Metanephros (tissue), 2 donors: Measurements from ENCODE around the gene LAGE3. TPM values are rescaled to one million over a fixed set of nuclear protein-coding genes. Genes with fewer than 3 reads are reported as not detected.

Experiments used
- small RNA-seq: library from RNA; depleted of rRNA; stranded (forward); fragments of <200 nt; gene quantifications from one replicate; pipeline ENCODE3, GENCODE V24; 2014; ENCODE audit warnings: low replicate concordance
- total RNA-seq: library from RNA; depleted of rRNA; stranded (reverse); fragments of >200 nt; gene quantifications from one replicate; pipeline ENCODE4 v1.2.3, GENCODE V29; 2014

LAGE3 gene
- total RNA-seq = 11.6 TPM

DNA sequence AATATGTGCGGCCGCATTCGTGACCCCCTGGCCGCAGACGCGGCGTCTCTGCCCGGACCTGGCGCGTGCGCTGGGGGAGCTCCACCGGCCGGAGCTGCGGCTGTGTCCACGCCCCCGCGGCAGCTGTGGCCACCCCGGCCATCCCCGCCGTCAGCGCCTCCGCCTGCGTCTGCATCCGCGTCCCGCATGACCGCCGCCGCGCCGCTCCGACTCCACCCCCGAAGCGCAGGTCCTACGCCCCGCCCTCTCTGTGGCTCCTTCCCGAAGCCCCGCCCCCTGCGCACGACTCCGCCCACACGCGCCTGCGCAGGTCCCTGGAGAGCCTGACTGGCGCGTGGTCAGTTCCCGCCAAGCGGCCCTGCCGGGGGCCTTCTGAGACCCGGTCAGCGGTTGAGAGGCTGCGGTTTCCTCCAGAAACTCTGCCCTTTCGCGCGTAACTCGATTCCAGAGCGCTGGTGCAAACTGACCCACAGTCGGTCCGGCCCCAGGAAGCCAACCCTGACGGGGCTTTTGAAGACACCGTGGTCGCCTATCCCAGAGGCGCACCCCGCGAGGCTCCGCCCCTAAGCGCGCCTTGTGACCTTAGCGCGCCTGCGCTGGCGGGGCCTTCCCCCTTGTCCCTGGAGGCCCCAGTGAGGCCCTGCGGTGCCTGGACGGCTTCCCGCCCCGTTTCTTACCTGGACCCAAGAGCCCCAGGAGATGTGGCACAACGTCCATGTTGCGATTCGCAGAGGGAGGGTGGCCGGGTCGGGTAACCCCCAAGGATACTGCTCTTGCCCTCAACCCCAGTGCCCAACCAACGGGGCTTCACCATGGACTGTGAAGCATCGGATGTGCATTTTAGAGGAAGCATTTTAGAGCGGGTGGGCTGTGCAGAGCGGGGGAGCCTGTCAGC, at the start of gene LAGE3:
Gene LAGE3, minus strand, starts transcription at position 554 of the 895 bp plus-strand sequence. Its CDS starts 366 bp downstream, at position 188.

DNA sequence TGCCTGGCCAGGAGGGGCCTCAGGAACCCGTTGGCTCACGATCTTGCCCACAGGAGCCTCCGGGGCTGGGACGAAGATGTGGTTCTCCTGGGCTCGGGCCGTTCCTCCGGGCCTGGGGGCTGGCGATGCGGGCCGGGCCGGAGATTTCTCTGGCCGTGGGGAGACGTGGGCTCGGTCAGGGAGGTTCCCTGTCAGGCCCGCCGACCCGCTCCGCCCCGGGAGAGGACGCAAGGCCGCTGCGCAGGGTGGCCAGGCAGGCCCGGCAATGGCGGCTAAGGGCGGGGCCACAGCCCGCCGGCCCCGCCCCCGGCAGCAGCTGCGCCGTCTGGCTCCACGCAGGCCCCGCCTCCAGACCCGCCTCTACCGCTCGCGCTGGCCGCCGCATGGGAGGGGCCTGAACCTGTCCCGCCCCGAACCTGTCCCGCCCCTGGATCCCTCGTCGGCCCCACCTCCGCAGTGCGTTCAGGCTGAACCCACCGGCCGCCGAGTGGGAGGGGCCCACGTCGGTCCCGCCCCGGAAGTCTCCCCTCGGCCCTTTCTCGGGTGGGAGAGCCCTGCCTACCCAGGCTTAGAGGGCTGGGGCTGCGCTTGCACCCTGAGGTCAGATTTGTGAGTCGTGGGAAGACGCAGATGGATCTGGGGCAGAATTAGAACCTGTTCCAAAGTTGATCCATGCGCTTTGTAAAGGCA, 37.0 kb upstream of the LAGE3 start, which contains the start of gene FAM3A:
Gene FAM3A, minus strand, starts transcription at position 267 of the 690 bp plus-strand sequence. CDS start 460 bp downstream, outside the sequence.

DNA sequence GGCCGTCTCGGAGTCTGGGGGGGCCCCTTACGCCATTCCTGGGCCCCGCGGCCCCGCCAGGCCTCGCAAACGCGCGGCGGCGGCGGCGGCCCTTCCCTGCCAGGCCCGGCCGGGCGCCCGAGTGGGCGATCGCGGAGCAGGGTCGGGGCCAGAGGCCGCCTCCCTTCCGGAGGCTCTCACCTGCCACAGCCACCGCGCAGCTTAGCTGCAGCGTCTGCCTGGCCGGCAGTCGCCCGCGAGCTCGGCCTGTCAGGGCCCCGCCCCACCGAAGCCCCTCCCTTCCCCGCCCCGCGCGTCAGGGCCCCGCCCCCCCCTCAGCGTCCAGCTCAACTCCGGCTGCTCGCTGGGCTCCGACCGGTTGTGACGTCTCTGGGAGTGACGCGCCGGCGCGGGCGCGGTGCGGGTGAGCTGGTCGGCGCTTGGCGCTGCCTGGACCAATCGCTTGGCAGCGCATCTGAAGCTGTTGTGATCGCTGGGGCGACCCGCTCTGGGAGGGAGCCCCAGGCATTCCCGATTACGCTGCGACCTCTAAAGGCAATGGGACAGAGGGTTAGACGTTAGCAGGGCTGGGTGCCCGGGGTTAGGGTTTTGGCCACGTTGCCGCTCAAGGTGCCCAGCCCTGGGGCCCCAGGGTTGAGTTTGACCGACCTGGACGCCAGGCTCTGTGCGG, 11.5 kb upstream of the LAGE3 start, which contains the start of gene SLC10A3:
Gene SLC10A3, minus strand, starts transcription at position 216 of the 670 bp plus-strand sequence. CDS start 1,689 bp downstream, outside the sequence.

DNA sequence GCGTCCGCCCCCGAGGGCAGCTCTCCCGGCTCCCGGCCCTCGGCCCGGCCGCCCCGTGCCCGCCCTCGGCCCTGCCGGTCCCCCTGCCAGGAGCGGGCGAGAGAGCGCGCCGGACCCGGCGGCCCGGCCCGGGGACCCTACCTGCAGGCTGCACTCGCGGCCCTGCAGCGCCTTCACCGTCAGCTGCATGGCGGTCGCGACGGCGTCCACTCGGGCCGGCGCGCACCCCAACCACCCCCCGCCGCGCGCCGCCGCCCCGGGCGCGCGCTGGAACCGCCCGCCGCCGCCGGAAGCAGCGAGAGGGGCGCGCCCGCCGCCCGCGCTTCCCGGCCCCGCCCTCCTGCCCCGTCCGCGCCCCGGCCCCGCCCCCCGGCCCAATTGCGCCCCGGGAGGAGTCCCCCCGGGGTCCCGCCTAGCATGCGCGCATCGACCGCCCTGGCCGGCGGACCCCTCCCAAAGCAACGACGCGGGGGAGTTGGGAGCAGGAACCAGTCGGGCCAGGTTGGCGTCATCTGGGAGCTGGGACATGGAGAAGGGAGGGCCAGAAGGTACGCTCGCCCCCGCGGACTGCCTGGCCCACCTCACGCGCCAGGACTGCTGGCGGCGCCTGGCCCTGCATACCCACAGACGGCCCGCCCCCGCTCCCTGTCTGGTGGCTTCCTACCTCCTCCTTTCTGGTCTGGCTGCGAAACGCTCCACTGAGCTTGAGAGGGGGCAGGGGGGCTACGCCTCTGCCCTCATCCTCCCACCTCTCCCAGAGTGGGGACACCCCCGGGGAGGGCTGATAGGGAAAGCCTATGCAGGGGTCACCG, 7.5 kb upstream of the LAGE3 start, which contains the start of gene UBL4A:
Gene UBL4A, minus strand, starts transcription at position 220 of the 812 bp plus-strand sequence. Its CDS starts 31 bp downstream, at position 189.

DNA sequence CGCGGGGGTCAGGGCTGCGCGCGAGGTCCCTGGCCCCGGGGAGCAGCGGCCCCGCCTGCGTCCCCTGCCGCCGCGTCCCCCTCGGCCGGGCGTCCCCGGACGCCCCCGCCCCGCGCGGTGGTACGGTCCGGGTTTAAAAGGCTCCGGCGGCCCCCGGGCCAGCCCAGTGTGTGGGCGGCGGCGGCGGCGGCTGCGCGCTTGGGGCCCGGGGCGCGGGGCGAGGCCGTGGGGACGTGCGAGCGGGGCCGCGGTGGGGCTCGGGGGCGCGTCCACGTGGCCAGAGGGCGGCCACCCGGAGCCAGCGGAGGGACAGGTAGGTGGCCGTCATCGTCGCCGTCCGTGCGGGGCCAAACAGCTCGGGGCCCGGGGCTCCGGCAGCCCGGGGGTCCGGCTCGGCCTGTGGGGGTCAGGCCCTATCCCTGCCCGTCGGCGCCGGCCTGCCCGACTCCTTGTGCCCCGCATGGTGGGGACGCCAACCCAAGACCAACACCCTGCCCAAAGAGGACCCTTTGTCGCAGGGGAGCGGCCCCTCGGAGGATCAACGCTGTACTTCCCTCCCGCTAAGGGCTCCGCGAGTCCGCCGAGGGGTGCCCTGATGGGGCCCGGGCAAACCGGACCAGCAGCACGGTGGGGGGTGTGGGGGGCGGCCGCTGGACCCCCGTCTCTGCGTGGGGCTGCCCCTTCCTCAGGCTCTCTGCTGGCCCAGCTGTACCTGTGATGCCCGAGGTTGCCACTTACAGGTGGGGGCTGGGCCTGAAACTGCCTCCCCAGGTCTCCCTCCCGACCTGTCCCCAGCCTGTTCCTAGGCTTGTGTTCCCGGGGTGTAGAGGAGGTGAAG, 20.7 kb downstream of the LAGE3 start, which contains the start of gene PLXNA3:
Gene PLXNA3, plus strand, starts transcription at position 166 of the 838 bp plus-strand sequence. CDS start 1,903 bp downstream, outside the sequence.

GRCh38 chrX:154443992-154444754, 34.9 kb downstream of the LAGE3 start, which contains the start of gene FAM50A:
FAM50A (plus strand) TSS chrX:154444141; CDS start chrX:154444236, 95 bp downstream.

DNA sequence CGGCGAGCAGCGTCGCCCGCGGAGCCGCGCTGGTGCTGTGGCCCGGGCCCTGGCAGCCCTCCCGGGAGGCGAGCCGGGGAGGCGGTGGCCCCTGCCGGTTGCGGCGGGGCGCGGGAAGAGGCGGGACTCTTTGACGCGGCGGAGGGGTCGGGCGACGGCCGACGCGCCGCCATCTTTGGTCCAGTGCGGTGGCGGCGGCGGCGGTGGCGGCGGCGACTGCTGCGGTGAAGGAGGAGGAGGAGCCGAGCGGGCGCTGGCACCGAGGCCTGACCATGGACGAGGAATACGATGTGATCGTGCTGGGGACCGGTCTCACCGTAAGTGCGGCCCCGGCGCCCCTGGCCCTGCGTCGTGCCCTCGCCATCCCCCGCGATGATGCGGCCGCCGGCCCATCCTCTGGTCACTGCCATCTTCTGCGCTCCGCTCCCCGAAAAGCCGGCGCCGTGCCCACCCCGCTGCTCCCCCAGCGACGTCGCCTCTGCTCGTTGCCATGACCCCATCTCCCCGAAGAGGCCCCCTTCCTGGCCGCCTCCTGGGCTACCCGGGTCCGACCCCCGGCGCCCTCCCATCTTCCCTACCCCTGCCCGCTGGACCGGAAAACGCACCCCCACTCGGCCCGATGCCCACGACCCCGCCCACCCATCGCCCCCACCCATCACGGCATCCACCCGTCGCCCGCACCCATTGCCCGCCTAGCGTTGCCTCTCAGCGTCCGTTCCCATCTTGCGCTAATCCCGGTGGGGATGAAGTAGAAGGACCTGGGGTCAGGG, 41.9 kb downstream of the LAGE3 start, which contains the start of gene GDI1:
Gene GDI1, plus strand, starts transcription at position 172 of the 770 bp plus-strand sequence. Its CDS starts 101 bp downstream, at position 273.

GRCh38 chrX:154428176-154429171, 50.6 kb downstream of the LAGE3 start, which contains the start of gene ATP6AP1:
ATP6AP1 (plus strand) TSS chrX:154428677; CDS start chrX:154428693, 16 bp downstream.

Small RNA genes within 50 kb of the gene (small RNA-seq; reads per million reads assigned to genes)
- gene MIR6858 (0.09 reads per million), gene RN7SL697P (not detected)

Other genes starting within 250 kb of the LAGE3 start
- gene OPN1MW3, start 221.7 kb downstream of the LAGE3 start, total RNA-seq = not detected
- gene TEX28, start 184.2 kb downstream of the LAGE3 start, total RNA-seq = not detected
- gene TKTL1, start 183.5 kb downstream of the LAGE3 start, total RNA-seq = 0.18 TPM
- 813 TPM for gene FLNA, start 104.6 kb downstream of the LAGE3 start, total RNA-seq
- gene EMD, start 100.0 kb downstream of the LAGE3 start, total RNA-seq = 61.3 TPM
- 2,753 TPM for gene RPL10, start 80.9 kb downstream of the LAGE3 start, total RNA-seq
- gene DNASE1L1, start 70.0 kb downstream of the LAGE3 start, total RNA-seq = 27.1 TPM
- 35.7 TPM for gene TAFAZZIN, start 67.7 kb downstream of the LAGE3 start, total RNA-seq
- 106 TPM for gene ATP6AP1, start 50.6 kb downstream of the LAGE3 start, total RNA-seq
- gene GDI1, start 42.1 kb downstream of the LAGE3 start, total RNA-seq = 103 TPM
- gene FAM50A, start 35.1 kb downstream of the LAGE3 start, total RNA-seq = 26.0 TPM
- gene PLXNA3, start 21.0 kb downstream of the LAGE3 start, total RNA-seq = 28.7 TPM
- 31.4 TPM for gene UBL4A, start 7.3 kb upstream of the LAGE3 start, total RNA-seq
- gene SLC10A3, start 11.3 kb upstream of the LAGE3 start, total RNA-seq = 17.9 TPM
- gene FAM3A, start 37.0 kb upstream of the LAGE3 start, total RNA-seq = 23.9 TPM
- gene G6PD, start 67.6 kb upstream of the LAGE3 start, total RNA-seq = 31.3 TPM
- 14.5 TPM for gene IKBKG, start 68.3 kb upstream of the LAGE3 start, total RNA-seq
- not detected for gene CTAG1A, start 105.9 kb upstream of the LAGE3 start, total RNA-seq
- not detected for gene CTAG1B, start 140.0 kb upstream of the LAGE3 start, total RNA-seq
- not detected for gene CTAG2, start 174.3 kb upstream of the LAGE3 start, total RNA-seq